ENCODE measurements around the gene OR52I1. TPM values are rescaled to one million over a fixed set of nuclear protein-coding genes. Genes with fewer than 3 reads are reported as not detected.

Gene OR52I1
- total RNA-seq, 1 experiment from 2014 or later: not detected

GRCh38 chr11:4641501-4641900 is 47.7 kb downstream of the OR52I1 start:
- CTCF ChIA-PET: no interaction called here
- TF ChIP-seq CTCF (IDR thresholded peaks at IDR 0.05; ENCODE audit: unreplicated experiment): no peak
- Mint-ChIP-seq H3K9me3 (ENCODE audit: low read depth, unreplicated experiment) (no peaks in the 10 kb centered on the region), H3K4me3 (ENCODE audit: low read depth, unreplicated experiment) (no peak overlapping the region), H3K27me3 (ENCODE audit: unreplicated experiment) (peaks cover 60% of the 10 kb centered on the region), H3K27ac (ENCODE audit: unreplicated experiment) (no peak overlapping the region), H3K4me1 (ENCODE audit: low read depth, unreplicated experiment) (no peaks in the 10 kb centered on the region), H3K36me3 (ENCODE audit: insufficient read depth, unreplicated experiment) (no peaks in the 10 kb centered on the region)
- no peak for DNase-seq
- BruUV-seq (replicated peaks): no TSS peak
- intact Hi-C loops (cut with micrococcal nuclease; ENCODE audit: unreplicated experiment): no loop called here

- H3K9me3 Mint-ChIP-seq (ENCODE audit: low read depth, unreplicated experiment): no peaks in the 10 kb centered on the region
- H3K36me3 Mint-ChIP-seq (ENCODE audit: insufficient read depth, unreplicated experiment): no peaks in the 10 kb centered on the region
- no peak overlapping the region for H3K4me3 Mint-ChIP-seq (ENCODE audit: low read depth, unreplicated experiment)
- peaks cover 60% of the 10 kb centered on the region for H3K27me3 Mint-ChIP-seq (ENCODE audit: unreplicated experiment)
- CTCF ChIA-PET: no interaction called here
- no peak overlapping the region for H3K27ac Mint-ChIP-seq (ENCODE audit: unreplicated experiment)
- intact Hi-C loops (cut with micrococcal nuclease; ENCODE audit: unreplicated experiment): no loop called here
- no TSS peak for BruUV-seq (replicated peaks)
- no peak for TF ChIP-seq CTCF (IDR thresholded peaks at IDR 0.05; ENCODE audit: unreplicated experiment)
- H3K4me1 Mint-ChIP-seq (ENCODE audit: low read depth, unreplicated experiment): no peaks in the 10 kb centered on the region
- no peak for DNase-seq
Observed at GRCh38 chr11:4642043-4642442, 48.2 kb downstream of the OR52I1 start.

DNA sequence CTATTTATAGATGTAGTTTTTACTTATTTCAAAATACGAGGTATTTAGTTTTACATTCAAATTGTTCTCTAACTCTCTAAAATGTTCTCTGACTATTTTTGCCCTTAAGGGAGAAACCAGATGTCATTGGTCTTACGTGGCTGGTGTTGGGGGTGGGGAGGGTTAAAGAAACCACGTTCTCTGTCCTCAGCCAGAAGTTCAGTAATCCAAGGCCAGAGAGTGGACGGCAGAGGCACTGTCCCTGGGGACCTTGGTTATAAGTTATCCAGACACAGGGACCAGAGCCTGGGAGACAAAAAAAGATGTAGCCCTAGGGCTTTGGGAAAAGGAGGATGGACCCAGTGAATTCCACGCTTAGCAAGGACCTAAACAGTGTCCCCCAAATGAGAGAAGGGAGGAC is 49.2 kb downstream of the OR52I1 start:
- Mint-ChIP-seq H3K9me3 (ENCODE audit: low read depth, unreplicated experiment) (no peaks in the 10 kb centered on the region), H3K4me1 (ENCODE audit: low read depth, unreplicated experiment) (no peaks in the 10 kb centered on the region), H3K27me3 (ENCODE audit: unreplicated experiment) (peaks cover 60% of the 10 kb centered on the region), H3K36me3 (ENCODE audit: insufficient read depth, unreplicated experiment) (no peaks in the 10 kb centered on the region), H3K4me3 (ENCODE audit: low read depth, unreplicated experiment) (no peak overlapping the region), H3K27ac (ENCODE audit: unreplicated experiment) (no peak overlapping the region)
- TF ChIP-seq CTCF (IDR thresholded peaks at IDR 0.05; ENCODE audit: unreplicated experiment): no peak
- DNase-seq: no peak
- CTCF ChIA-PET: no interaction called here
- intact Hi-C loops (cut with micrococcal nuclease; ENCODE audit: unreplicated experiment): no loop called here
- BruUV-seq (replicated peaks): no TSS peak

- Mint-ChIP-seq H3K27ac (ENCODE audit: unreplicated experiment) (no peak within 1 kb of the TSS), H3K36me3 (ENCODE audit: insufficient read depth, unreplicated experiment) (no peaks in the 10 kb centered on the region), H3K4me3 (ENCODE audit: low read depth, unreplicated experiment) (no peak within 1 kb of the TSS), H3K27me3 (ENCODE audit: unreplicated experiment) (peaks cover 60% of the 10 kb centered on the region), H3K4me1 (ENCODE audit: low read depth, unreplicated experiment) (no peaks in the 10 kb centered on the region), H3K9me3 (ENCODE audit: low read depth, unreplicated experiment) (no peaks in the 10 kb centered on the region)
- no peak for TF ChIP-seq CTCF (IDR thresholded peaks at IDR 0.05; ENCODE audit: unreplicated experiment)
- no TSS peak for BruUV-seq (replicated peaks)
- intact Hi-C loops (cut with micrococcal nuclease; ENCODE audit: unreplicated experiment): no loop called here
- DNase-seq: no peak
- CTCF ChIA-PET: no interaction called here
Observed at GRCh38 chr11:4643682-4644081, 49.8 kb downstream of the OR52I1 start, which contains the start of gene OR51E1. OR51E1 (plus strand) TSS chr11:4643982; CDS start chr11:4652527, 8,545 bp downstream.

Measured in Calu3 (cell line).